Testis (tissue), 3 donors: ENCODE data around the gene GFRA1. TPM values are rescaled to one million over a fixed set of nuclear protein-coding genes. Genes with fewer than 3 reads are reported as not detected.

Source experiments
- DNase-seq: peaks from one replicate; pipeline ENCODE4 v3.0.0-alpha.2; 2019
- H3K27ac ChIP-seq, 2 donors: fragments of 200-600 bp; sonication (generic); one replicate each; pipeline ENCODE4 v1.5.1; 2019
- H3K27me3 ChIP-seq: fragments of 200-600 bp; sonication (generic); one replicate; pipeline ENCODE4 v1.5.1; 2019
- H3K36me3 ChIP-seq: fragments of 200-600 bp; sonication (generic); one replicate; pipeline ENCODE4 v1.5.1; 2017; ENCODE audit warnings: low read depth; ENCODE audit errors: missing control alignments
- H3K4me1 ChIP-seq: fragments of 200-600 bp; sonication (generic); one replicate; pipeline ENCODE4 v1.5.1; 2019
- H3K4me3 ChIP-seq, 2 donors: fragments of 200-600 bp; sonication (generic); one replicate each; pipeline ENCODE4 v1.5.1; 2017 to 2019
- H3K9me3 ChIP-seq: fragments of 200-600 bp; sonication (generic); one replicate; pipeline ENCODE4 v1.5.1; 2017
- POLR2A ChIP-seq: fragments of 450-650 bp; IDR thresholded peaks from one replicate; pipeline ENCODE4 v1.6.1; 2017; ENCODE audit warnings: antibody characterized with exemption, mild to moderate bottlenecking, moderate library complexity
- WGBS, 2 donors: methylation state at CpG; one replicate each; pipeline ENCODE4 v1.1.5; 2018; 5-methylcytosine and 5-hydroxymethylcytosine counted together
- intact Hi-C: fragments of 100-400 bp; cut with DNase I; formaldehyde crosslinking; loops from one replicate; pipeline ENCODE4 v1.15.1; 2023; ENCODE audit warnings: low total_unique reads
- polyA plus RNA-seq: library from polyadenylated mRNA; stranded (reverse); fragments of 350-450 nt; fragmentation: Illumina TruSeq; extraction: RNeasy Lipid Tissue Mini Kit (QIAGEN cat#74804); gene quantifications from one replicate; pipeline ENCODE4 v1.2.3, GENCODE V29; 2014; ENCODE audit warnings: low read depth, low replicate concordance; ENCODE audit not compliant: insufficient read depth
- total RNA-seq, 2 donors: library from RNA; depleted of rRNA; stranded (reverse); fragments of >200 nt; gene quantifications; one replicate each; pipeline ENCODE4 v1.2.3, GENCODE V29; 2016
- TF ChIP-seq, protein P1 (sequence below), 3 experiments: fragments of 450-650 bp in 2 of 3; fragments of 200-600 bp in 1 of 3; sonication (generic) in 1 of 3; IDR thresholded peaks; one replicate each; pipeline ENCODE4 v1.5.1; 2016 to 2019; ENCODE audit warnings: antibody characterized with exemption in 3 of 3, mild to moderate bottlenecking in 2 of 3, moderate library complexity in 1 of 3

Gene GFRA1
- total and polyA plus RNA-seq, 3 donors from 2014 or later: 8.6 to 23.8 (median 17.7) TPM

- intact Hi-C loops: no loop called here
- no peak for DNase-seq
- no peak overlapping the region for H3K27ac ChIP-seq
Observed at GRCh38 chr10:116083226-116083762, 189.7 kb downstream of the GFRA1 start.

GRCh38 chr10:116082762-116083161 lies 190.2 kb downstream of the GFRA1 start:
- intact Hi-C loops: no loop called here
- TF ChIP-seq, protein P1, sequence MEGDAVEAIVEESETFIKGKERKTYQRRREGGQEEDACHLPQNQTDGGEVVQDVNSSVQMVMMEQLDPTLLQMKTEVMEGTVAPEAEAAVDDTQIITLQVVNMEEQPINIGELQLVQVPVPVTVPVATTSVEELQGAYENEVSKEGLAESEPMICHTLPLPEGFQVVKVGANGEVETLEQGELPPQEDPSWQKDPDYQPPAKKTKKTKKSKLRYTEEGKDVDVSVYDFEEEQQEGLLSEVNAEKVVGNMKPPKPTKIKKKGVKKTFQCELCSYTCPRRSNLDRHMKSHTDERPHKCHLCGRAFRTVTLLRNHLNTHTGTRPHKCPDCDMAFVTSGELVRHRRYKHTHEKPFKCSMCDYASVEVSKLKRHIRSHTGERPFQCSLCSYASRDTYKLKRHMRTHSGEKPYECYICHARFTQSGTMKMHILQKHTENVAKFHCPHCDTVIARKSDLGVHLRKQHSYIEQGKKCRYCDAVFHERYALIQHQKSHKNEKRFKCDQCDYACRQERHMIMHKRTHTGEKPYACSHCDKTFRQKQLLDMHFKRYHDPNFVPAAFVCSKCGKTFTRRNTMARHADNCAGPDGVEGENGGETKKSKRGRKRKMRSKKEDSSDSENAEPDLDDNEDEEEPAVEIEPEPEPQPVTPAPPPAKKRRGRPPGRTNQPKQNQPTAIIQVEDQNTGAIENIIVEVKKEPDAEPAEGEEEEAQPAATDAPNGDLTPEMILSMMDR (IDR thresholded peaks at IDR 0.05): no peak
- TF ChIP-seq POLR2A: no peak
- H3K27ac ChIP-seq: no peak overlapping the region
- no peaks in the 10 kb centered on the region for H3K9me3 ChIP-seq
- H3K36me3 ChIP-seq: no peaks in the 10 kb centered on the region
- 67 to 96% methylated on average over 3 of the region's 3 CpGs for WGBS, 2 donors
- H3K4me1 ChIP-seq: no peaks in the 10 kb centered on the region
- no peak overlapping the region for H3K4me3 ChIP-seq
- no peak for DNase-seq
- no peaks in the 10 kb centered on the region for H3K27me3 ChIP-seq

More at GRCh38 chr10:116083226-116083762, 189.7 kb downstream of the GFRA1 start:
- H3K9me3 ChIP-seq: no peaks in the 10 kb centered on the region
- no peaks in the 10 kb centered on the region for H3K27me3 ChIP-seq
- 87 to 89% methylated on average over 8 of the region's 8 CpGs for WGBS, 2 donors
- H3K4me1 ChIP-seq: no peaks in the 10 kb centered on the region
- H3K4me3 ChIP-seq: no peak overlapping the region
- no peak for TF ChIP-seq POLR2A
- TF ChIP-seq, protein P1 (IDR thresholded peaks at IDR 0.05): no peak
- no peaks in the 10 kb centered on the region for H3K36me3 ChIP-seq

GRCh38 chr10:116082206-116082605 lies 190.8 kb downstream of the GFRA1 start:
- no peak overlapping the region for H3K4me3 ChIP-seq
- DNase-seq: no peak
- H3K27ac ChIP-seq: no peak overlapping the region
- WGBS, 2 donors: 68 to 84% methylated on average over 8 of the region's 8 CpGs
- TF ChIP-seq POLR2A: no peak
- TF ChIP-seq, protein P1 (IDR thresholded peaks at IDR 0.05): no peak
- intact Hi-C loops: no loop called here
- no peaks in the 10 kb centered on the region for H3K4me1 ChIP-seq
- H3K9me3 ChIP-seq: no peaks in the 10 kb centered on the region
- no peaks in the 10 kb centered on the region for H3K27me3 ChIP-seq
- no peaks in the 10 kb centered on the region for H3K36me3 ChIP-seq

GRCh38 chr10:116080553-116080952 lies 192.5 kb downstream of the GFRA1 start:
- no peaks in the 10 kb centered on the region for H3K27me3 ChIP-seq
- H3K4me3 ChIP-seq: no peak overlapping the region
- intact Hi-C loops: no loop called here
- no peaks in the 10 kb centered on the region for H3K4me1 ChIP-seq
- H3K27ac ChIP-seq: no peak overlapping the region
- DNase-seq: no peak
- TF ChIP-seq, protein P1 (IDR thresholded peaks at IDR 0.05): no peak
- TF ChIP-seq POLR2A: no peak
- WGBS, 2 donors: 82 to 91% methylated on average over 4 of the region's 4 CpGs
- H3K9me3 ChIP-seq: no peaks in the 10 kb centered on the region
- H3K36me3 ChIP-seq: no peaks in the 10 kb centered on the region

- Histone ChIP-seq H3K27ac (no peak overlapping the region), H3K4me1 (no peaks in the 10 kb centered on the region), H3K27me3 (no peaks in the 10 kb centered on the region), H3K36me3 (no peaks in the 10 kb centered on the region), H3K4me3 (no peak overlapping the region), H3K9me3 (no peaks in the 10 kb centered on the region)
- 94 to 95% methylated on average over 9 of the region's 9 CpGs for WGBS, 2 donors
- DNase-seq: no peak
- no peak for TF ChIP-seq POLR2A
- TF ChIP-seq, protein P1 (IDR thresholded peaks at IDR 0.05): no peak
- intact Hi-C loops: no loop called here
Observed at GRCh38 chr10:116079355-116079754, 193.7 kb downstream of the GFRA1 start.
